HG03342 (cell line): Measurements from ENCODE around the gene IDH1.
"Not testable (repeated sequence)": the region's sequence is repeated elsewhere in the genome, so short reads cannot be mapped to it uniquely, and the experiment has no call there.

Experiments
- ATAC-seq: cut with Tn5 transposase; IDR thresholded peaks from one replicate; pipeline ENCODE4 v1.9.1; 2021; ENCODE audit warnings: mild to moderate bottlenecking, moderate library complexity; ENCODE audit not compliant: unreplicated experiment

The IDH1 gene

GRCh38 chr2:208254871-208255556 lies at the start of gene IDH1:
Gene IDH1, minus strand, starts transcription at chr2:208255071. Its CDS starts 3,520 bp downstream, at chr2:208251551.
- ATAC-seq = peak; percentile 70

DNA sequence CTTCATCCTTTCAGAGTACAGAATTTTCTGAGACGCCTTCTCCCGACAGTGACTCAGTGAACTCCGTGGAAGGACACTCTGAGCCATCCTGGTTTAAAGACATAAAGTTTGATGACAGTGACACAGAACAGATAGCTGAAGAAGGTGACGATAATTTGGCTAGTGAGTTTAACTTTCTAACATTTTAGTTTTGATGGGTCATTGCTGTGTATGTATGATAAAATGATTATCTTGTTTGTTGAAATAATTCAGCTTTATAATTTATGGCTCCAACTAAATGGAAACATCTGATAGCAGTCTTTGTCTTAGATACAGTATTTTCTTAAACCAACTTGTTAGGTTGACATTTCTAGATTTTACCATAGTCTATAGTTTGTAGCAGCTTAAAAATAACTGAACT lies 49.3 kb upstream of the IDH1 start:
- ATAC-seq = no peak

DNA sequence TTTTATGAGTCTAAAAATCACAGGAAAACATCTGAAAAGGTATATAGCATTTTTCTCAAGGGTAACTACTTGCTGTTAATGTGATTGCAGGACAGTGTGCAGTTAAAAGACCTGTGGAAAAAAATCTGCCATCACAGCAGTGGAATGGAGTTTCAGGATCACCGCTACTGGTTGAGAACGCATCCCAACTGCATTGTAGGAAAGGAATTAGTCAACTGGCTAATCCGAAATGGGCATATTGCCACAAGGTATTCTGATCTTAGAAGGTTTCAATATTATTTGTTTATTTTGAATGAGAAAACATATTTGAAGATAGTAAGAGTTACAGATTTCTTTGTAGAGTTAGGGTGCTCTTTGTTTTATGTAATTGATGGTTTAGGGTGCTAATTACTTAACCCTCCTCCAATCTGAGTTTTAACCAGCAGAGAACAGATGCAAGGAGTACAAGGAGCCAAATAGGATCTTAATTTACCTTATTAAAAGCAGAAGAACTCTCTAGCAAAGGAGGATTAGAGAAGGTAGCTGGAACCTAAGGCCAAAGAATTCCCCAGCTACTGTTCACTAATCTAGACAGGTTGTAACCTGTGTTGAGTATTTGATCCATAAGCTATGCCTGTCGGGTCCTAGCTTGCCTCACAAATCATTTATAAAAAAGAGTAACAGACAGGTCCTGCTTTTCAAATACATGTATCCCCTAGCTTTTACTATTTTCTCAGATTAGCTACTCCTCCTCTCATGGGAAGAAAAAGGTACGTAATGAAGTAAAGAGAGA lies 46.2 kb upstream of the IDH1 start:
- ATAC-seq = no peak

DNA sequence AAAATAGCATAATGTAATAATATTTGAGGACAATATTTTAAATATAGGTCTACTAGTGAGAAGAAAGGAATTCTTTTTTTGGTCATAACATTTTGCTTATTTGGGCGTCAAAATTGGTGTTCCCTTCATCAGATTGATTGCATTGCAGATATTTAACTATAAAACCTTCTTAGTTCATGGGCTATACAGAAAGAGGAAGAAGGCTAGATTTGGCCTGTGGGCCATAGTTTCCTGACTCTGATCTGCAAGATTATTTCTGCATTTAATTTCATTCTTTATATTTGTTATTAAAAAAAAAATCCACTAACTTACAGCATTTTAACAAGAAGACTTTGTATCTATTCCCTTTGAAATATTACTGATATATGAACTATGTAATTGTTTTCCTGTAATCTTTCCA lies 43.1 kb upstream of the IDH1 start:
- ATAC-seq = no peak

DNA sequence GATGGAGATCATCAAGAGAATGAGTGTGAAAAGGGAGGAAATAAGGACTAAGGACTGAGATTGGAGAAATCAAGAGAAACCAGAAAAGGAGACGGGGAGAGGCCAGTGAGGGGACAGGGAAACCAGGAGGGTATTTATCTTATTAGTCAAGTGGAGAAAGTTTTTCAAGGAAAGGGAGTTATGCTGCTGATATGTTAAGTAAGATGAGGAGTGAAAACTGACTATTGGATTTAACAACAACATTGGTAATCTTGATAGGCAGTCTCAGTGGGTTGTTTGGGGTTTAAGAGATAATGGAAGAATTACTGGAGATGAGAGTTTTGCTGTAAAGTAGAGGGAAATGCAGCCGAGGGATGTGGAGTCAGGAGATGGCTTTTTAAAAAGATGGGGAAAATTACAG lies 41.7 kb upstream of the IDH1 start:
- no peak for ATAC-seq

GRCh38 chr2:208295834-208296233 lies 41.0 kb upstream of the IDH1 start:
- no peak for ATAC-seq

GRCh38 chr2:208294482-208295024 lies 39.7 kb upstream of the IDH1 start:
- ATAC-seq = peak; percentile 61

- ATAC-seq = no peak
These were observed 31.0 kb upstream of the IDH1 start for GRCh38 chr2:208285853-208286252.

- ATAC-seq = peak; percentile 67
These were observed 26.1 kb upstream of the IDH1 start for GRCh38 chr2:208280933-208281332.

DNA sequence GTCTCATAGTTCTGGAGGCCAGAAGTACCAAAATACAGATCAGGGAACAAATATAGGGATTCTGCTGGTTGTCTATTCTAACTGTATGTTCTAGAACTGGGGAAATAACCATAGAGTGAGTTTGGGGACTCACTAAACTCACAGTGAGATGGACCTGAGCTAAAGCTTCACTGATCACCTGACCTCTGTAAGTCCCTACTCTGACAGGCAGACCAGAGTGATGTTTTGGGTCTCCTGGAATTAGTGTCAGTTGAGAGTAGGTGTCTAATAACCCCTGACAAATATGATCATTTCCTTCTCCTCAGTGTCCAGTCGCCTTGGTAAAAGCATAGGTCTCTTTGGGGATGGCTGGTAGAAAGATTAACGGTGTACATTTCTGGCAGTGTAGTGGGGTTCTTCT lies 25.4 kb upstream of the IDH1 start:
- ATAC-seq = no peak

- ATAC-seq = no peak
These were observed 24.4 kb upstream of the IDH1 start for GRCh38 chr2:208279236-208279635.

GRCh38 chr2:208278549-208278948 lies 23.7 kb upstream of the IDH1 start:
- no peak for ATAC-seq

- no peak for ATAC-seq
These were observed 19.9 kb upstream of the IDH1 start for GRCh38 chr2:208274748-208275147.

GRCh38 chr2:208269091-208269490 lies 14.2 kb upstream of the IDH1 start:
- ATAC-seq = no peak

DNA sequence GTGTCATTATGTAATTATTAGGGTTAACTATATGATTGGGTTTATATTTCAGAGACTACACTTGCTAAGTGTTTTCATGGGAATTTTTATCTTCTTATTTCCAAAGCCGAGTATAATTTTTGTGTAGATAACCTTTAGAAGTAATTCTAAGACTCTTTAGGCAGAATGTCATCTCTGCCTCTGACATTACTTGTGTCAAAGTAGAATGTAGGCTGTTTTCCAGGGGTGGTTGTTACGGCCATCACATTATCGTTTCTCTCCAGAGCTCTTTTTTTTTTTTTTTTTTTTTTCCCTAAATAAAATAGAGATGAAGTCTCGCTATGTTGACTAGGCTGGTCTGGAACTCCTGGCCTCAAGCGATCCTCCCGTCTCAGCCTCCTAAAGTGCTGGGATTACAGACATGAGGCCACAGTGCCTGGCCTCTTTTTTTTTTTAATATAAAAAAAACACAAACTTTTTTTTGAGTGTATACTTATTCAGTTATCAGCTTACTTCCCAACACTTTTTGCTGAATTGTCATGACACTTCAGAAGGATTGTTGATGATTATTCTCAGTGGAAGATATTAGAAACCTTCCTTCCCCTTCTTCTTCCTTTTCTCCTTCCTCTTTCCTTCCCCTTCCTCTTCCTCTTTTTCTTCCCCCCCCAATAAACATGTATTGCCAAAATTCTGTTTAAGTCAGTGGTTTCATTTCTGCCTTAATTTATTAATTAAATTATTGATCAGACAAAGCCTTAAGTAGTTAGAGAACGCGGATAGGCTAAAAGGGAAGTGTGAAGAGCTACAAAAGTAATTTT lies 13.5 kb upstream of the IDH1 start:
- ATAC-seq = no peak

DNA sequence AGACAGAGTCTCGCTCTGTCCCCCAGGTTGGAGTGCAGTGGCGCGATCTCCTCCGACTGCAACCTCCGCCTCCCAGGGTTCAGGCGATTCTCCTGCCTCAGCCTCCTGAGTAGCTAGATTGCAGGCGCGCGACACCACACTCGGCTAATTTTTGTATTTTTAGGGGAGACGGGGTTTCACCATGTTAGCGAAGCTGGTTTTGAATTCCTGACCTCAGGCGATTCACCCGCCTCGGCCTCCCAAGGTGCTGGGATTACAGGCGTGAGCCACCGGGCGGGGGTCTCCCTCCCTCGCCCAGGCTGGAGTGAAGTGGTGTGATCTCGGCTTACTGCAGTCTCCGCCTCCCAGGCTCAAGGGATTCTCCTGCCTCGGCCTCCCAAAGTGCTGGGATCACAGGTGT lies 12.7 kb upstream of the IDH1 start:
- not testable (repeated sequence) for ATAC-seq

DNA sequence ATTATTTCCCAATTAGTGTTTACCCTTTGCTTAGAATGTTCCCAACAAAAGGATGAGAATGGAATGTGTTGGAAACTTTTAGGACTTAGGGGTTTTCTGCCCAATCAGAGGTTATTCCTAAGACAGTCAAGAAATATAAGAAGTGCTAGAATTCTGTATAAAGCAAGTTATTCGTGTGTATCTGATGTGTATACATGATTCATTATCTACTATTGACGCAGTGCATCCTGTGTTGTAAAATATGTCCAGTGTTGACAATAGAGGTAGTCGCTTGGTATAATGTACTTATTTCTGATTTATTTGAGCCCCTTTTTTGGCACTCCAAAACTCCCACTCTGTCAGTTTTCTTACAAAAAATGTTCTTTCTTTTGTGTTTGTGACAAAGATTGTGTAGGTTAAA lies 12.1 kb upstream of the IDH1 start:
- no peak for ATAC-seq

DNA sequence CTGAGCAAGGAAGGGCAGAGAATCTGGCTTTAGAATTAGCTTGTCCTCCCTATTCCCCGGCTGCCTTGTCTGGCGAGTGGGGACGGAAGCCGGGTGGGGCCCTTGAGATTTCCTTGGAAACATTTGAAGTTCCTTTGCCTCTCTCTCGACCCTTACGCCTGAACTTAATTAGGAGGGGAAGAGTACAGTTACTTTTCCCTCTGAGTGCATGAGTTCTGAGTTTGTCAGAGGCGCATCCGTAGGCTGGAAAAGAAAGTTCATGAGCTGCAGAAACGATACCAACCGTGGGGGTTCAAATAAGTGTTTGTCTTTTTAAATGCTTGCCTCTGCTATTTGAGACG lies 11.7 kb upstream of the IDH1 start:
- ATAC-seq = peak; percentile 4

- peak; percentile 82 for ATAC-seq
These were observed 11.1 kb upstream of the IDH1 start, which contains the start of gene PIKFYVE for GRCh38 chr2:208265801-208266552. Gene PIKFYVE, plus strand, starts transcription at chr2:208266255. Its CDS starts 5,265 bp downstream, at chr2:208271520.

- peak; percentile 51 for ATAC-seq
These were observed 10.5 kb upstream of the IDH1 start for GRCh38 chr2:208265371-208265800.
